Ishikawa (cell line): ENCODE data around the gene ILK.

Experiments
- CEBPB ChIP-seq: IDR thresholded peaks from 2 replicates; pipeline ENCODE4 v1.6.1; 2012
- CREB1 ChIP-seq: IDR thresholded peaks from 2 replicates; pipeline ENCODE4 v1.6.1; 2012; ENCODE audit warnings: low read depth
- EGR1 ChIP-seq: IDR thresholded peaks from 2 replicates; pipeline ENCODE4 v1.6.1; 2012
- EP300 ChIP-seq: IDR thresholded peaks from 2 replicates; pipeline ENCODE4 v1.6.1; 2012; ENCODE audit warnings: borderline replicate concordance
- FOXM1 ChIP-seq: IDR thresholded peaks from 2 replicates; pipeline ENCODE4 v1.6.1; 2012; ENCODE audit warnings: low read depth, borderline replicate concordance
- MAX ChIP-seq: IDR thresholded peaks from 2 replicates; pipeline ENCODE4 v1.6.1; 2012
- NFIC ChIP-seq: IDR thresholded peaks from 2 replicates; pipeline ENCODE4 v1.6.1; 2012
- RAD21 ChIP-seq: IDR thresholded peaks from 2 replicates; pipeline ENCODE4 v1.6.1; 2012; ENCODE audit warnings: low read depth
- REST ChIP-seq: IDR thresholded peaks from 2 replicates; pipeline ENCODE4 v1.6.1; 2012; ENCODE audit warnings: low read depth, mild to moderate bottlenecking
- TAF1 ChIP-seq: IDR thresholded peaks from 2 replicates; pipeline ENCODE4 v1.6.1; 2012; ENCODE audit warnings: low read depth, mild to moderate bottlenecking
- TCF12 ChIP-seq: IDR thresholded peaks from 2 replicates; pipeline ENCODE4 v1.6.1; 2012; ENCODE audit warnings: low read depth
- TEAD4 ChIP-seq: IDR thresholded peaks from 2 replicates; pipeline ENCODE4 v1.6.1; 2012
- USF1 ChIP-seq: IDR thresholded peaks from 2 replicates; pipeline ENCODE4 v1.6.1; 2012
- YY1 ChIP-seq: IDR thresholded peaks from 2 replicates; pipeline ENCODE4 v1.6.1; 2012; ENCODE audit warnings: low read depth
- ZBTB7A ChIP-seq: IDR thresholded peaks from 2 replicates; pipeline ENCODE4 v1.6.1; 2012; ENCODE audit warnings: low read depth

Gene ILK

GRCh38 chr11:6586434-6587359 lies 16.9 kb upstream of the ILK start:
- no peak for TF ChIP-seq REST
- peak; percentile 20; the same call in 1 of the 2 replicates for TF ChIP-seq CEBPB
- no peak for TF ChIP-seq TEAD4
- TF ChIP-seq MAX, result peak; percentile 77; the same call in 1 of the 2 replicates
- no peak for TF ChIP-seq EGR1
- TF ChIP-seq RAD21, result no peak
- peak; percentile 43; the same call in 1 of the 2 replicates for TF ChIP-seq TCF12
- no peak for TF ChIP-seq TAF1
- TF ChIP-seq EP300, result no peak
- no peak for TF ChIP-seq FOXM1
- no peak for TF ChIP-seq ZBTB7A
- TF ChIP-seq NFIC, result no peak

GRCh38 chr11:6587360-6587953 lies 16.1 kb upstream of the ILK start:
- no peak for TF ChIP-seq TEAD4
- TF ChIP-seq EP300, result no peak
- no peak for TF ChIP-seq RAD21
- no peak for TF ChIP-seq ZBTB7A

- no peak for TF ChIP-seq MAX
- no peak for TF ChIP-seq REST
- no peak for TF ChIP-seq YY1
- no peak for TF ChIP-seq EGR1
- no peak for TF ChIP-seq TAF1
- TF ChIP-seq CREB1, result no peak
- no peak for TF ChIP-seq RAD21
- TF ChIP-seq TEAD4, result no peak
- TF ChIP-seq TCF12, result no peak
- TF ChIP-seq CEBPB, result no peak
- TF ChIP-seq NFIC, result no peak
Measured at GRCh38 chr11:6588018-6588417, 15.6 kb upstream of the ILK start.

GRCh38 chr11:6594142-6594768 lies 9.3 kb upstream of the ILK start:
- TF ChIP-seq ZBTB7A (no peak), YY1 (no peak), RAD21 (no peak), TCF12 (no peak), EGR1 (no peak), USF1 (no peak), CEBPB (no peak), FOXM1 (no peak), TAF1 (no peak), EP300 (no peak), CREB1 (no peak), NFIC (no peak), TEAD4 (no peak)

- TF ChIP-seq MAX (no peak), CREB1 (no peak), YY1 (no peak), EP300 (no peak), REST (no peak), TEAD4 (no peak), ZBTB7A (no peak), EGR1 (no peak), CEBPB (no peak), FOXM1 (no peak), TCF12 (no peak), USF1 (no peak)
Measured at GRCh38 chr11:6596239-6596877, 7.2 kb upstream of the ILK start.
